GM21515 (cell line): Measurements from ENCODE around the gene EVC2.

Experiments
- ATAC-seq: cut with Tn5 transposase; IDR thresholded peaks from one replicate; pipeline ENCODE4 v1.9.1; 2021; ENCODE audit not compliant: unreplicated experiment

EVC2 gene

GRCh38 chr4:5712517-5712916 is 4.2 kb upstream of the EVC2 start:
- no peak for ATAC-seq

- no peak for ATAC-seq
Observed at GRCh38 chr4:5711479-5712184, 3.3 kb upstream of the EVC2 start.

- ATAC-seq, result no peak
Observed at GRCh38 chr4:5710961-5711478, 2.7 kb upstream of the EVC2 start, which contains the start of gene EVC. Gene EVC, plus strand, starts transcription at chr4:5711201. Its CDS starts 180 bp downstream, at chr4:5711381.

GRCh38 chr4:5710065-5710960 is 2.0 kb upstream of the EVC2 start:
- ATAC-seq, result no peak

- no peak for ATAC-seq
Observed at GRCh38 chr4:5709207-5709575, 832 bp upstream of the EVC2 start.

- ATAC-seq, result no peak
Observed at GRCh38 chr4:5707778-5708448, 446 bp downstream of the EVC2 start.

- no peak for ATAC-seq
Observed at GRCh38 chr4:5707366-5707765, 993 bp downstream of the EVC2 start.

- ATAC-seq, result no peak
Observed at GRCh38 chr4:5706486-5707290, 1.7 kb downstream of the EVC2 start.

GRCh38 chr4:5705647-5706320 is 2.6 kb downstream of the EVC2 start:
- no peak for ATAC-seq

- no peak for ATAC-seq
Observed at GRCh38 chr4:5704276-5704675, 4.1 kb downstream of the EVC2 start.

- no peak for ATAC-seq
Observed at GRCh38 chr4:5703831-5704230, 4.5 kb downstream of the EVC2 start.

GRCh38 chr4:5701971-5702370 is 6.4 kb downstream of the EVC2 start:
- ATAC-seq, result no peak

- ATAC-seq, result no peak
Observed at GRCh38 chr4:5700459-5700858, 7.9 kb downstream of the EVC2 start.

GRCh38 chr4:5696341-5696740 is 12.0 kb downstream of the EVC2 start:
- ATAC-seq, result no peak

- no peak for ATAC-seq
Observed at GRCh38 chr4:5693871-5694270, 14.5 kb downstream of the EVC2 start.

GRCh38 chr4:5691491-5692132 is 16.7 kb downstream of the EVC2 start:
- no peak for ATAC-seq

- no peak for ATAC-seq
Observed at GRCh38 chr4:5689065-5689464, 19.3 kb downstream of the EVC2 start.

GRCh38 chr4:5686338-5686737 is 22.0 kb downstream of the EVC2 start:
- ATAC-seq, result no peak

GRCh38 chr4:5685296-5685695 is 23.1 kb downstream of the EVC2 start:
- no peak for ATAC-seq

- no peak for ATAC-seq
Observed at GRCh38 chr4:5683566-5683965, 24.8 kb downstream of the EVC2 start.
